Measurements from ENCODE around the gene TMEM62.

Gene TMEM62

DNA sequence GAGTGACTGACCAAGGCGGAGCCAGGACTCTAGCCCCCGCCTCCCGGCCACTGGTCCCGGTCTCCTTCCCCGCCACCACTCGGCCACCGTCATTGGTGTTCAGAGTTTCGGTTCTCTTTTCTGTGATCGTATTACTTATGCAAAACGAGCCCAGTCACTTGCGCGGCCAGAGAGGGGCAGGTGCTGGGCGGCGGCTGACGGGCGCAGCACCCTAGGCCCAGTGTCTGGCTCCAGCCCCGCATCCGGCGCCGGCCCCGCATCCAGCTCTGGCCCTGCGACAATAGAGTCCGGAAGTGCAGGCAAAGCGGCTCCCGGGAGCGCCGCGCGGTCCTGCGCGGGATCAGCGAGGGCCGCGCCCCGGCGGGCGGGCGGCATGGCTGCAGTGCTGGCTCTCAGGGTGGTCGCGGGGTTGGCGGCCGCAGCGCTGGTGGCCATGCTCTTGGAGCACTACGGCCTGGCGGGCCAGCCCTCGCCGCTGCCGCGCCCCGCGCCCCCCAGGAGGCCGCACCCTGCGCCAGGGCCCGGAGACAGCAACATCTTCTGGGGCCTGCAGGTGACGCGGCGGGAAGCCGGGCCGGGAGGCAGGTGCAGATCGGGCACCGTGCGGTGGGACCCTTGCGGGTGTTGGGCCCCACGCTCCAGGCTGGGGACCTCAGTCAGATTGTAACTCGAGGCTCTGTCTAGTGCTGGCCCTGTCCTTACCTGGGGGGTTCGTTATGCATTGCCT, at the start of gene TMEM62:
Gene TMEM62, plus strand, starts transcription at position 157 of the 727 bp plus-strand sequence. Its CDS starts 217 bp downstream, at position 374.
- FAIRE-seq = no peak
- DNase-seq (ENCODE audit: low spot score) = peak; percentile 63

DNA sequence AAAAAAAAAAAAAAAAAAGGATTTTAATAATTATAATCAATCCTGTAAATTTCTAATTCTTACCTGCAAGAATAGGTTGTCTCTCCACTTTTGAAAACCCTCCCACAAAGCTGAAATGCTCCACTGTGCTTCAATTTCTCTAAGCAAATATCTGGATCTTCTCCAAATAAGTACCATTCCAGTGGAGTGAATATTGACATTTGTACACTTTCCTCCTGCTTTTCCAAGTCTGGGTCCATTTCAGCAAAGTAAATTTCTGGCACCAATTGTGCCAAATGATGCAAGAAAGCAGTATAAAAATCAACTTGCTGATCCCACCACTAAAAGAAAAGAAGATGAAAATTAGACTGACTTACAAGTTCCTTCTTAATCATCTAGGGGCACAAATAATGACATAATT, 47.5 kb upstream of the TMEM62 start:
- DNase-seq (ENCODE audit: low spot score) = no peak

DNA sequence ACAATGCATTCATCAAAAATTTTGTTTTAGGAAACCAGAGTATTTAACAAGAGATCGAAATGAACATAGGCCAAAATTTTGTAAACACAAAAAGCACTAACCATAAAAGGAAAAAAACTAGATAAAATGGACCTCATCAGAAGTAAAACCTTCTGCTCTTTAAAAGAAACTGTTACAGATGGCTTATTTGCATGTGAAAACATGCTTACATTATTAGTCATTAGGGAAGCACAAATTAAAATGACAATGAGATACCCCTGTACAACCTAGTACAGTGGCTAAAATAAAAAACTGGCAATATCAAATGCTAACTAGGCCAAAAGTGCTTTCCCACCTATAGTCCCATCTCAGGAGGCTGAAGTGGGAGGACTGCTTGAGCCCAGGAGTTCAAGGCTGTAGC, 46.8 kb upstream of the TMEM62 start:
- DNase-seq (ENCODE audit: low spot score) (no peak), FAIRE-seq (no peak)

More for the DNA sequence above, 47.5 kb upstream of the TMEM62 start:
- no peak for FAIRE-seq

DNA sequence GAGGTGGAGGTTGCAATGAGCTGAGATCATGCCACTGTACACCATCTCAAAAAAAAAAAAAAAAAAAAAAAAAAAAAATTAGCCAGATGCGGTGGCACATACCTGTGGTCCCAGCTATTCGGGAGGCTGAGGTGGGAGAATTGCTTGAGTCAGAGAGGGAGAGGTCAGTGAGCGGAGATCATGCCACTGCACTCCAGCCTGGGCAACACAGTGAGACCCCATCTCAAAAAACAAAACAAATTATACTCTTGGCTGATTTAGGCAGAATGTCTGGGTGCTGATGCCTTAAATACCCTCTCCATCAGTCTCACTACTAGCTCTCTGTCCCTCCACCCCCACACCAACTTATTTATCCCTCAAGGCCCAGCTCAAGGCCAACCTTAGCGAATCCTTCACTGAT, 41.5 kb upstream of the TMEM62 start:
- FAIRE-seq = no peak
- DNase-seq (ENCODE audit: low spot score) = no peak

DNA sequence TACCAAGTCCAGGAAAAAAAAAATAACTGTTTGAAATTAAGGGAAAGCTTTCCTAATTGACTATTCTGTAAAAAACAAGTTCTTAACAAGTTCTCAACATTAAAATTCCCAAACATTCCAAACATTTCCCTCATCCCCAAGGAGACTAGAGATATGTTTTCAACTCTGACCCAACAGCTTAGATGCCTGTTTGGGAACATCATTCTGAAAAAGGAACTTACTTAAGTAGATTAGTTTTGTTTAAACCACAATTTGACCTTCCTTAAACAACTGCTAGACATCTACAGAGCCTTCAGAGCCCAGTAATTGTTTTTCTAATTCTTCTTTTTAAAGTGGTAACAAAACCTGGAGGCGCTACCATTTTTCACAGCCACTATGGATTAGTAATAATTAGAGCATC, 40.4 kb upstream of the TMEM62 start:
- DNase-seq (ENCODE audit: low spot score) (no peak), FAIRE-seq (no peak)

DNA sequence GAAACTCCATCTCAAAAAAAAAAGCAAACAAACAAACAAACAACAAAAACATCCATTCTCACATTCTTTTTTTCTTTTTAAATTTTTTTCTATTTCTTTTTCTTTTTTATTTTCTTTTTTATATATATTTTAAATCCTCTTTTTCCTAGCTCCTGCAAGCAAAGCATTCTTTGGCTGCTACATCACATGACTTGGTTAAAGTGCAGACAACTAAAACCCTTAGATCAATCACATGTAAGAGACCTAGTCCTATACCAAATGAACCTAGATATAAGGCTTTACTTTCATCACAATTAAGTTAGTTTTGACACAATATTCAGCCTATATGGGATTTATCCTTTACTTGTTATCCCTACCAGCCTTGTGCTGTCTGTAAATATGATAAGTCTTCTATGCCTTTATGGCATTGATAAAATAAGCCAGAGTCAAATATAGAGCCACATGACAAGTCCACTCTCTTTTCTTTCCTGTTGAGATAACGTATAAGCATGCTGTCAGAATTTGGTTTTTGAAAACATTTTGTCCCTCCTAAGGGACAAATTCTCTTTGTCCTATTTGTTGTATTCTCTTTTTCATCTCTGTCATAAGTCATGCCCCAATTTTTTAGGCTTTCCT, 38.9 kb upstream of the TMEM62 start:
- FAIRE-seq (no peak), DNase-seq (ENCODE audit: low spot score) (no peak)

DNA sequence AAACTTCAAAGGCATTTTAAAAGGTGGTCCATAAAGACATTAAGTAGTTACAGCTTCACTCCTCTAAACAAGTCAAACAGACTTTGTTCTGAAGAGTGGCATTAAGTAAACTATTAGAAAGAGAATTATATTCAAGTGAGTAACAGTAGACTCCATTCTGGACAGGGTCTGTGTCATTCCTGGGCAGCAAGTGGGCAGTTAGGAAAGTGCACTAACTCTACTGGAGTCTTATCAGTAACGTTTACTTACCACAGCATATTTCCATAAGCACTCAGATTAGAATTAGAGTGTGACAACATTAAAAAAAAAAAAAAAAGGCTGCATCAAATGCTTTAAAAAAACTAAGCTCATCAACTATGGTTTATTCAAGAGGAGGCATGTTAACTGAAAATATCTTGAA, 38.1 kb upstream of the TMEM62 start:
- DNase-seq (ENCODE audit: low spot score) (no peak), FAIRE-seq (no peak)

DNA sequence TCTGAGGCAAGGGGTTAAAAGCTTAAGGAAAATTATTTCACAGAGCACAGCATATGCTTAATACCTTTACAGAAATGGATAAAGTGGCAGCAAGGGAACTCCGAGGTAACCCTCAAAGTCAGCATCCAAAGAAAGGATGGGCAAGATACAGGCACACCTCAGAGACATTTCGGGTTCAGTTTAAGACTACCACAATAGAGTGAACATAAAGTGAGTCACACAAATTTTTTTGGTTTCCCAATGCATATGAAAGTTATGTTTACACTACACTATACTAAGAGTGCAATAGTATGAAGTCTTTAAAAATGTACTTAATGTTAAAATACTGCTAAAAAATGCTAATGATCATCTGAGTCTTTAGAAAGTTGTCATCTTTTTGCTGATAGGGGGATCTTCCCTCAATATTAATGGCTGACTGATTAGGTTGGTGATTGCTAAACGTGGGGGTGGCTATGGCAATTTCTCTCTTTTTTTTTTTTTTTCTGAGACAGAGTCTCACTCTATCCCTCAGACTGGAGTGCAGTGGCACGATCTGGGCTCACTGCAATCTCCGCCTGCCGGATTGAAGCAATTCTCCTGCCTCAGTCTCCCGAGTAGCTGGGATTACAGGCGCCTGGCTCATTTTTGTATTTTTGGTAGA, 37.6 kb upstream of the TMEM62 start:
- DNase-seq (ENCODE audit: low spot score) (no peak), FAIRE-seq (no peak)

DNA sequence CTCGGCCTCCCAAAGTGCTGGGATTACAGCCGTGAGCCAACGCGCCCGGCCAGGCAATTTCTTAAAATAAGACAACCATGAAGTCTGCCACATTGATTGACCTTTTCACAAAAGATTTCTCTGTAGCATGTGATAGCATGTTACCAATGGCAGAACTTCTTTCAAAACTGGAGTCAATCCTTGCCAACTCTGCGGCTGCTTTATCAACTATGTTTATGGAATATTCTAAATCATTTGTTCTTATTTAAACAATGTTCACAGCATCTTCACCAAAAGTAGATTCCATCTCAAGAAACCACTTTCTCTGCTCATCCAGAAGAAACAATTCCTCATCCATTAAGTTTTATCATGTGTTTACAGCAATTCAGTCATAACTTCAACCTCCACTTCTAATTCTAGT, 37.0 kb upstream of the TMEM62 start:
- no peak for FAIRE-seq
- no peak for DNase-seq (ENCODE audit: low spot score)

DNA sequence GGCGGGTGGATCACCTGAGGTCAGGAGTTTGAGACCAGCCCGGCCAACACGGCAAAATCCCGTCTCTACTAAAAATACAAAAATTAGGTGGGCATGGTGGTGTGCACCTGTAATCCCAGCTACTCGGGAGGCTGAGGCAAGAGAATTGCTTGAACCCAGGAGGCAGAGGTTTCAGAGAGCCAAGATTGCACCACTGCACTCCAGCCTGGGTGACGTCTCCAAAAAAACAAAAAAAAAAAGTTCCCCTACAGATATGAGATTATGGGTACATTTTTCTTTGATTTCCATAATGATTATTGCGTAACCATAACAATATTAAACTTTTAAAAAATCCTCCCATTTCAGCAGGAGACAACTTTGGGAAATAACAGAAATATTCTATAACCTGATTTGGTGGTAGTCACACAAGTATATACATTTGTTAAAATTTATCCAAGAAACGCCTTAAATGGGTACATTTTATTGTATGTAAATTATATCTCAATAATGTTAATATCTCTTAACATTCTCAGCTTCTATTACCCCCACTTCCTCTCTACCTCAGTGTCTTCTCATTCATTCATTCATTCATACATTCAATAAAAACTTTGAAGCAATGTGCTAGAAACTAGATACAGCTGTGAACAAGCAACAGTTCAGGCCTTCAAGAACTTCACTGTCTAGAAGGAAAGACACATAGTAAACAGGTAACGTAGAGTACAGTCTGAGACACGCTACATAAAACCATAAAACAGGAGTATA, 34.1 kb upstream of the TMEM62 start:
- no peak for DNase-seq (ENCODE audit: low spot score)
- no peak for FAIRE-seq

DNA sequence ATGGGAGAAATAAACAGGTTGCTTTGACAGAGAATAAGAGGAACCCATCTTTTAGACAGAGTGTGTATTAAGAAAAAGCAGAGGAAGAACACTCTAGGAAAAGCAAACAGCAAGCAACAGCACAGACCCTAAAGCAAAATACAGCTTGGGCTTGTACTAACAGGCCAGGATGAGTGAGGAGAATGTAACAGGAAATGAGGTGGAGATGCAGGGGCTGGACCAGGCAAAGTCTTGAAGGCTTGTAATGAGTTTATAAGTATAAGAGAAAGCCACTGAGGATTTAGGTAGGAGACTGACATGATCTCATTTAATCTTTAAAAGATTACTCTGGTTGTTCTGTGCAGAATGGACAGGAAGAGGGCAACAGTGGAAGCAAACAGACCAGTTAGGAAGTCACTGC, 32.4 kb upstream of the TMEM62 start:
- FAIRE-seq (no peak), DNase-seq (ENCODE audit: low spot score) (no peak)

DNA sequence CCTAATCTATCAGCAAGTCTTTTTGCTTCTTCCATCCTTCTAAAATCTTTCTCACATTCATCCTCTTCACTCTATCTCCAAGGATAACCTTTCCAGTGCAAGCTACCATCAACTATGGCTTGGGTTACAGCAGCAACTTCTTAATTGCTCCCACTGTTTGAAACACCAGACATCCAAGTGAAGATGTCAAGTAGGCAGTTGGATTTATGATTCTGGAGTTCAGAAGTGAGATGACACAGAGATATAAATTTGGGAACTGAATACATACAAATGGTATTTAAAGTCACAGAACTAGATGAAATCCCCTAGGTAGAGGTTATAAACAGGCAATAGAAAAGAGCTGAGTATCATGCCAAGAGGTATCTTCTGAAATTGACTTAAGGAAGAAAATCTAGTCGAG, 31.2 kb upstream of the TMEM62 start:
- no peak for DNase-seq (ENCODE audit: low spot score)
- FAIRE-seq = no peak

DNA sequence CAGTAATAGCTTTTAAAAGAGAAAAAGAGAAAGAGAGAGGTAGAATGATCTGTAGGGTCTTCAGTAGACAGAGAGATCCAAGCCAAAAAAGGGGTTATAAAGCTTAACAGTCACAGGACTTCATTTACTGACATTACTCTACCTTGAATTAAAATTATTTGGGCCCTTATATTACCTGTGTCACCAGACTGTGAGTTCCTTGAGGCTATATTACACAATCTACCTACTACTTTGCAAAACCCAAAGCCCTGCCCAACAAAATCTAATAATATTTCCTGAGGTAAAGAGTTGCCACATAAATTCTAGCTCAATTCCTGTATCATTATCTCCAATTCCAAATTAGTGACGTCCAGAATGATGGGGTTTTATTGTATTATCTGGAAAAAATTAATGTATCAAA, 29.5 kb upstream of the TMEM62 start:
- no peak for FAIRE-seq

DNA sequence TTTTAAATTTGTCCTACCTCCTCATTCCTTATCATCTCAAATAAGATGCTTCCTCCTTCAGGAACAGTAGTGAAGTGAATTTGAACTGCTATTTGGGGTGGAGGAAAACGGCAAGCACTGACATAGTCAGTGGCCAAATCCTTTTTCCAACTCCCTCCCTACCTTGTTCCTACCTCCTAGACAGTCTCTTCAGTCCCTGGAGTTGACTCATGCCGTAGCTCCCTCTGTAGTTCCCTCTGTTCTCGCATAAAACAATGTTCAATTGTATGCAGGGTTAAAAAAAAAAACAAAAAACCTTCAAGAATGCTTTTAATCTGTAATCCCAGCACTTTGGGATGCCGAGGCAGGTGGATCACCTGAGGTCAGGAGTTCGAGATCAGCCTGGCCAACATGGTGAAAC, 29.0 kb upstream of the TMEM62 start:
- FAIRE-seq = no peak
- DNase-seq (ENCODE audit: low spot score) = no peak

More for the DNA sequence above, 29.5 kb upstream of the TMEM62 start:
- DNase-seq (ENCODE audit: low spot score) = no peak

DNA sequence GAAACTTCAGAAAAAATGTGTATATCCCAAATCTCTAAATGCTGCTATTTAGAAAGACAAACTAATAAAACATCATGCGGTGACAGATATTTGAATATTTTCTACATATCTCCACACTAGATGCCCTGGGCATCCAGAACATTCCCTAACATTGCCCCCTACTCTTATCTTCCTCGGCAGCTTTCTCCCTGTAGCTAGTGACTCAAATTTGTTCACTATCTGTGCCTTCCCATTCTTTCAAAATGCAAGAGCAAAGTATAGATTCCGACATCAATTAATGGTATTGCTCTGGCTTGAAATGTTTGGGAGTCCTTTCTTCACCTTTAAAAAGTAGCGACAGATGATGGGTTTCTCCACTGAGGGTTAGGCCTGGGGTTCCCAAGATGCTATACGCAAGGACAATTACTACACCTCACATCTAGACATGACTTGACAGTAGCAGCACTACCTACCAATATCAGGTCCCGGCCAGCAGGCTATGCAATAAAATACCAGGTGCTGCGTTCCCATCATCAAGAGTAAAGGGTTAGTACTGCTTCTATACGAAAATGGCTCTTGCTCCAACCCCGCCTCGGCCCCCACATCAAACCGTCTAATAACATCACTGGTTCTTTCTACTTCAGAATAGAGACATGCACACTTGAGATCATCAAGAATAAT, 28.2 kb upstream of the TMEM62 start:
- no peak for FAIRE-seq
- DNase-seq (ENCODE audit: low spot score) = no peak

DNA sequence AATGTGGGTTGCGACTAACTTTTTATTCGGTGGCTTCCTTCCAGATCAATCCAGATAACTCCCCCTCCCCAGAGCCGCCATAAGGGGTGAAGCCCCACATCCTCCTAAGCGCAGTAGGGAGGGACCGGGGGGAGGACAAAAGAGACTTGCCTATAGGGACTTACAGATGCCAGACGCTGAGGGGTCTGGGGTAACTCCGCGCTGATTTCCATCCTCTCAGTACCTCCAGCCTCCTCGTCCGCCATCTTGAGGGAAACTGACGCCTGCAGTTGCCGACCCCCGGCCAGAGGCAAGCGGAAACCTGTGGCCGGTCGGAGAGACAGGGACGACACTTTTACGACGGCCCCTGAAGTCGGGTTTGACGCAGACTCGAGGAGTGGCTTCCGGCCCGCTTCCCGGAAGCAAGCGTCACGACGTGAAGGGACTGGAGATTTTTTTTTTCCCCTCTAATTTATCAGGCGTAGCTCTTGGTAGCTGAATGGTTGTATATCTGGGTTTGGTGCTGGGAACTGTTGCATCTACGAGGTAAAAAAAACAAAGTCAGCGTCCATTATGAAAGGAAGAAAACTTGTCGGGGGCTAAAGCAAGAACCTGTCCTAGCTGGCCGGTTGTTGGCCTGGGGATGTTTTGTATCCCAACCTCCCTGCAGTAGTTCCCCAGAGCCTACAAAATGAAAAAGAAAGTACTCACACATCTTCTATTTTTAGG, 27.5 kb upstream of the TMEM62 start, which contains the start of gene UBR1:
Gene UBR1, minus strand, starts transcription at position 261 of the 708 bp plus-strand sequence. Its CDS starts 16 bp downstream, at position 245.
- DNase-seq (ENCODE audit: low spot score) = peak; percentile 77
- FAIRE-seq = peak; percentile 7

DNA sequence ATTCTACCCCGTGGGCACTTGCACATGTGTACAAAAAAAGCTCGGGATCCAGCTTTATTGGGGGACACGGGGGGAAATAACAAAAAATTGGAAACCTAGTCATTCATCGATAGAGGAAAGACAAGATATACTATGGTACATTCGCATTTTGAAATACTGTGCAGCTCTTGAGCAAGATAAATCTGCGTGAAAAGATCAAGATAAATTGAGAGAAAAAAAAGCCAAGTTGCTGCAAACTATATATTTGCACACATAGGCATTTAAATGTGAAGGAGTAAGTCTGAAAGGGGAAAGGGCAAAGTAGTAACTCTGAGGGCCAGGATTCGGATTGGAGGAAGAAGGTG, 26.9 kb upstream of the TMEM62 start:
- no peak for DNase-seq (ENCODE audit: low spot score)
- FAIRE-seq = no peak

DNA sequence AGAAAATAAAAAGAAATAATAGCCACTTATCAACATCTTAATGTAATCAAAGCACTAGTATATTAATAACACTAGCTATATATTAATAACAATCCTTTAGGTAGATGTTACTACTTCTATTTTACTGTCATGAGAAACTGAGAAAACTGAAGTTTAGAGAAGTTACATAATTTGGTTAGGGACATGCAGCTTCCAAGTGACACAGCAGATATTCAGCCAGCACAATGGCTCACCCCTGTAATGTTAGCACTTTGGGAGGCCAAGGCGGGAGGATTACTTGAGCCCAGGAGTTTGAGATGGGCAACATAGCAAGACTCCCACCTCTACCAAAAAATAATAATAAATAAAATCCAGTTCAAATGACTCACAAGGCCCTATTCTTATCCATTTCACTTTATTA, 25.6 kb upstream of the TMEM62 start:
- no peak for FAIRE-seq

DNA sequence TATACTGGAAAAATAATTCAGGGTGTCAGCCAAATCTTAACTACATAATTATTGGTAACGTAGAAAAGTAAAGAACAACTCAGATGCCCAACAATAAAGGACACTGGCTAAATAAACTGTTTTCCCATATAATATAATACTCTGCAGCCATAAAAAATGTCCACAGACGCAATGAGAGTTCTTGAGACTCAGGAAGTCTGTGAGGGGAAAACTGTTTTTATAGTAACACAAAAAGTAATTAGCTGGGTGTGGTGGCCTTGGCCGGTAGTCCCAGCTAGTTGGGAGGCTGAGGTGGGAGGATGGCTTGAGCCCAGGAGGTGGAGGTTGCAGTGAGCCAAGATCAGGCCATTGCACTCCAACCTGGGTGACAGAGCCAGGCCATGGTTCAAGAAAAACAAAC, 22.0 kb upstream of the TMEM62 start:
- DNase-seq (ENCODE audit: low spot score) (no peak), FAIRE-seq (no peak)

More for the DNA sequence above, 25.6 kb upstream of the TMEM62 start:
- no peak for DNase-seq (ENCODE audit: low spot score)

DNA sequence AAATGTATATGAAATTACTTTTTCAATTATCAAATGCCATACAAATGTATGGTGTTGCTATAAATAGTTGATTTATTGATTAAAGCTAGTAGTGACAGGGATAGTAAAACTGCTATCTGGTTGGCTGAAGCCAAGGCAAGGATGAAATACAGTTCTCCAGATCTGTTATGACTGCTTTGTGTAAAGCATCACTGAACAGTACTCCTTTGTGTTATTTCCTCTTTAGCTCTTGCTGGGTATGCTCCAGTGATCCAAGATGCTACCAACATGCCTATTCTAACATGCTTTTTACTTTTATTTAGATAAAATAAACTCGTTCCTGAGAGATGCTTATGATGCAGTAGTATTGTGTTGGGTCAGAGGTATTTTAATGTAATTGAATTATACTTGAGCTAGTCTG, 15.1 kb upstream of the TMEM62 start:
- FAIRE-seq (no peak), DNase-seq (ENCODE audit: low spot score) (no peak)

DNA sequence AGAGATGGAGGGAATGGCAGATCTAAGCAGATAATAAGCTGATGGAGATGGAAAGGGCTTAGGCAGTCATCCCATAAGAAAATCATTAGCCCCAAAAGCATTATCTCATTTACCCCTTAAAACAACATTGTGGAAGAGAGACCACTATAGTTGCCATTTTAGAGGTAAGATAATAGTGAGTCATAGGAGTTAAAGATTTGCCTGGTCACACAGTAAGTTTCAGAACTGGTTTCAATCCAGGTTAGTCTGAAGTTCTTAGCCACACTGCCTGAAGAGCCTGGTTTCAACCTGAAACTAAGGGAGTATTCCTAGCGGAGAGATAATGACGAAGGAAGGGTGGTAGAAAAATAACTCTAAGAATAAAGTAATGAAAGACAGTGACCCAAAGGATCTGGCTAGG, 14.6 kb upstream of the TMEM62 start:
- peak; percentile 79 for FAIRE-seq
- peak; percentile 52 for DNase-seq (ENCODE audit: low spot score)
